Measurements from ENCODE around the gene CDH24. TPM values are rescaled to one million over a fixed set of nuclear protein-coding genes. Genes with fewer than 3 reads are reported as not detected.
A peak's percentile ranks its signal among the peaks of the same experiment; 100 is the strongest.

The CDH24 gene
- total and polyA plus RNA-seq, 2 experiments from 2014 or later = 4.4 to 17.8 TPM

GRCh38 chr14:23006544-23007419, 50.5 kb downstream of the CDH24 start:
- peaks cover 29% of the 10 kb centered on the region for H3K4me1 Mint-ChIP-seq
- Histone ChIP-seq H3K4me3 (peak overlapping the region; percentile 64), H3K4me1 (ENCODE audit: insufficient read depth) (peaks cover 11% of the 10 kb centered on the region; the same call in 1 of the 2 replicates), H4K20me1 (replicated peaks; ENCODE audit: insufficient read depth) (no peaks in the 10 kb centered on the region), H3K36me3 (ENCODE audit: insufficient read depth) (no peaks in the 10 kb centered on the region), H2AFZ (peak overlapping the region; percentile 60), H3K27ac (ENCODE audit: low read depth) (peak overlapping the region; percentile 96), H3K79me2 (replicated peaks; ENCODE audit: insufficient read depth) (no peaks in the 10 kb centered on the region), H3F3A (replicated peaks; ENCODE audit: low read depth) (0 out of 2 replicates have a peak, but pooled peaks cover 5% of the 10 kb centered on the region), H3K4me2 (peak overlapping the region; percentile 79), H3K27me3 (ENCODE audit: insufficient read depth) (no peaks in the 10 kb centered on the region), H3K9me2 (ENCODE audit: insufficient read depth) (no peaks in the 10 kb centered on the region)
- peaks cover 8% of the 10 kb centered on the region for H3K27me3 Mint-ChIP-seq (ENCODE audit: insufficient read depth, low read depth, poor library complexity)
- TF ChIP-seq REST (IDR thresholded peaks at IDR 0.05; ENCODE audit: unreplicated experiment) = no peak
- peak; percentile 30; the same call in 1 of the 2 replicates for TF ChIP-seq NANOG (IDR thresholded peaks at IDR 0.05; ENCODE audit: borderline replicate concordance)
- no peak for TF ChIP-seq EZH2phosphoT487 (IDR thresholded peaks at IDR 0.05; ENCODE audit: unreplicated experiment)
- TF ChIP-seq CTCF (conservative IDR thresholded peaks at IDR 0.05; ENCODE audit: low read depth in 2 of 2) = no peak; a peak in 1 of 4 replicates
- no peak for TF ChIP-seq STAT1 (IDR thresholded peaks at IDR 0.05; ENCODE audit: unreplicated experiment)
- peak; percentile 94 for TF ChIP-seq POLR2AphosphoS5 (IDR thresholded peaks at IDR 0.05; ENCODE audit: low read depth)
- no peak; the same call in 1 of the 2 replicates for TF ChIP-seq ETS1 (IDR thresholded peaks at IDR 0.05)
- peak; percentile 74 for TF ChIP-seq CREB1 (CRISPR knock-in tag; IDR thresholded peaks at IDR 0.05; ENCODE audit: low read depth)
- H3K27ac Mint-ChIP-seq = peak overlapping the region; percentile 100
- peak overlapping the region; percentile 94 for H3K4me3 Mint-ChIP-seq
- H3K9me3 Mint-ChIP-seq = no peaks in the 10 kb centered on the region; the same call in 2 of the 3 replicates
- ATAC-seq (peak; percentile 95), DNase-seq (ENCODE audit: low spot score) (peak; percentile 98)
- peaks cover 5% of the 10 kb centered on the region; the same call in 2 of the 3 replicates for H3K36me3 Mint-ChIP-seq (ENCODE audit: low read depth)
